ENCODE results near the gene DNAH8.

DNAH8 gene

GRCh38 chr6:39075807-39076622 is 360.9 kb downstream of the DNAH8 start:
- no peak for TF ChIP-seq CTCF (IDR thresholded peaks at IDR 0.05; ENCODE audit: insufficient read depth, low read length, missing control alignments)
- DNase-seq (ENCODE audit: low read depth, low spot score), result no peak
- POLR2A ChIA-PET, result no interaction called here
- CTCF ChIA-PET, result no interaction called here
- no peak overlapping the region for H3K4me3 ChIP-seq (ENCODE audit: low read depth, low read length)

- ChIA-PET POLR2A (no interaction called here), CTCF (no interaction called here)
- TF ChIP-seq CTCF (IDR thresholded peaks at IDR 0.05; ENCODE audit: insufficient read depth, low read length, missing control alignments), result no peak
- no peak overlapping the region for H3K4me3 ChIP-seq (ENCODE audit: low read depth, low read length)
- DNase-seq (ENCODE audit: low read depth, low spot score), result no peak
Observed at GRCh38 chr6:39076623-39077535, 361.8 kb downstream of the DNAH8 start.

GRCh38 chr6:39077882-39078594 is 362.9 kb downstream of the DNAH8 start:
- POLR2A ChIA-PET, result no interaction called here

DNA sequence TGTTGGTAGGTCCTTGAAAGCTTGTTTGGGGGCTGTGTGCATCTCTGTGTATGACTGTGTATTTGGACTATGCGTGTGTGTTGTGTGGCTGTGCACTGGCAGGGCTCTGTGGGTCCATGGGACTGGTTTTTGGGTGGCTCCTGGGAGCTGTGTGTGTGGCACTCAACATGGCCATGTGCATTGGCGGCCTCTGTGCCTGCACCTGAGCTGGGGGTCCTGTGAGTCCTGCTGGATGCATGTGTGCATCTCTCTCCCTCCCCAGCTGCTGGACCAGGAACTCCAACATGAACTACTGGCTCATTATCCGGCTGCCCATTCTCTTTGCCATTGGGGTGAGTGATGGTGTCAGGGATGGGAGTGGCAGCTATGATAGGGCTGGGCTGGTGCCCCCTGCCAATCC is 363.6 kb downstream of the DNAH8 start:
- TF ChIP-seq CTCF (IDR thresholded peaks at IDR 0.05; ENCODE audit: insufficient read depth, low read length, missing control alignments), result no peak
- CTCF ChIA-PET, result no interaction called here
- no peak for DNase-seq (ENCODE audit: low read depth, low spot score)
- no peak overlapping the region for H3K4me3 ChIP-seq (ENCODE audit: low read depth, low read length)
- POLR2A ChIA-PET, result no interaction called here

More at GRCh38 chr6:39077882-39078594, 362.9 kb downstream of the DNAH8 start:
- CTCF ChIA-PET, result no interaction called here
- H3K4me3 ChIP-seq (ENCODE audit: low read depth, low read length), result no peak overlapping the region
- DNase-seq (ENCODE audit: low read depth, low spot score), result no peak
- no peak for TF ChIP-seq CTCF (IDR thresholded peaks at IDR 0.05; ENCODE audit: insufficient read depth, low read length, missing control alignments)

GRCh38 chr6:39079197-39080125 is 364.4 kb downstream of the DNAH8 start:
- ChIA-PET CTCF (no interaction called here), POLR2A (no interaction called here)
- no peak for TF ChIP-seq CTCF (IDR thresholded peaks at IDR 0.05; ENCODE audit: insufficient read depth, low read length, missing control alignments)
- H3K4me3 ChIP-seq (ENCODE audit: low read depth, low read length), result no peak overlapping the region
- no peak for DNase-seq (ENCODE audit: low read depth, low spot score)

Data from AG04449 (cell line).